Epithelial cell of esophagus (primary cell): Measurements from ENCODE around the gene OST4.

Experiments
- DNase-seq: peaks from one replicate; pipeline ENCODE4 v3.0.0; 2010; ENCODE audit warnings: low read depth
- H3K4me3 ChIP-seq: 2 replicates; pipeline ENCODE4 v1.5.1; 2011; ENCODE audit warnings: mild to moderate bottlenecking, low read length, control low read depth
- TF ChIP-seq, protein P1 (sequence below): IDR thresholded peaks from 2 replicates; pipeline ENCODE4 v1.5.1; 2011; ENCODE audit warnings: low read depth, mild to moderate bottlenecking, low read length, control low read depth, inconsistent platforms; ENCODE audit not compliant: insufficient read depth; ENCODE audit errors: missing control alignments

The OST4 gene

GRCh38 chr2:27108221-27108620, 36.8 kb upstream of the OST4 start:
- TF ChIP-seq, protein P1, sequence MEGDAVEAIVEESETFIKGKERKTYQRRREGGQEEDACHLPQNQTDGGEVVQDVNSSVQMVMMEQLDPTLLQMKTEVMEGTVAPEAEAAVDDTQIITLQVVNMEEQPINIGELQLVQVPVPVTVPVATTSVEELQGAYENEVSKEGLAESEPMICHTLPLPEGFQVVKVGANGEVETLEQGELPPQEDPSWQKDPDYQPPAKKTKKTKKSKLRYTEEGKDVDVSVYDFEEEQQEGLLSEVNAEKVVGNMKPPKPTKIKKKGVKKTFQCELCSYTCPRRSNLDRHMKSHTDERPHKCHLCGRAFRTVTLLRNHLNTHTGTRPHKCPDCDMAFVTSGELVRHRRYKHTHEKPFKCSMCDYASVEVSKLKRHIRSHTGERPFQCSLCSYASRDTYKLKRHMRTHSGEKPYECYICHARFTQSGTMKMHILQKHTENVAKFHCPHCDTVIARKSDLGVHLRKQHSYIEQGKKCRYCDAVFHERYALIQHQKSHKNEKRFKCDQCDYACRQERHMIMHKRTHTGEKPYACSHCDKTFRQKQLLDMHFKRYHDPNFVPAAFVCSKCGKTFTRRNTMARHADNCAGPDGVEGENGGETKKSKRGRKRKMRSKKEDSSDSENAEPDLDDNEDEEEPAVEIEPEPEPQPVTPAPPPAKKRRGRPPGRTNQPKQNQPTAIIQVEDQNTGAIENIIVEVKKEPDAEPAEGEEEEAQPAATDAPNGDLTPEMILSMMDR = no peak
- DNase-seq = no peak
- H3K4me3 ChIP-seq = no peak overlapping the region

DNA sequence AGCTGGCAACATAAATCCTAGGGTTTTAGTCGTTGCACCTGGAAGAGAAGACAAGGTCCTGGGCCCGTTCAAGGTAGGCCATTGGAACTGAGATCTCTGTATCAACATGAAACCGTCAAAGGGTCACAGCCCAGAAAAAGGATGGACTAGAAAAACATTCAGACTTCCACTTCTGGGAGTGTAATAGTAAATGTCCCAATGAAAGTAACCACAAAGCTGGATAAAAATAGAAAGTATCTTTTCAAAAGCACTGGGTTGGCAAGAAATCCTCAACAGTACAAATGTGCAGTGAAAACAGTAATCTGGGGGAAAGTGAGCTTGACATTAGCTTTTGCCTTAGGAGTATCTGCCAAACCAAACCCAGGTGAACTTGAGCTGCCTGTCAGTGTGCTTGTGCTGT, 34.5 kb upstream of the OST4 start:
- DNase-seq = no peak
- TF ChIP-seq, protein P1 = no peak
- H3K4me3 ChIP-seq = no peak overlapping the region

GRCh38 chr2:27102329-27102728, 30.9 kb upstream of the OST4 start:
- DNase-seq = no peak
- no peak overlapping the region for H3K4me3 ChIP-seq
- TF ChIP-seq, protein P1 = no peak

DNA sequence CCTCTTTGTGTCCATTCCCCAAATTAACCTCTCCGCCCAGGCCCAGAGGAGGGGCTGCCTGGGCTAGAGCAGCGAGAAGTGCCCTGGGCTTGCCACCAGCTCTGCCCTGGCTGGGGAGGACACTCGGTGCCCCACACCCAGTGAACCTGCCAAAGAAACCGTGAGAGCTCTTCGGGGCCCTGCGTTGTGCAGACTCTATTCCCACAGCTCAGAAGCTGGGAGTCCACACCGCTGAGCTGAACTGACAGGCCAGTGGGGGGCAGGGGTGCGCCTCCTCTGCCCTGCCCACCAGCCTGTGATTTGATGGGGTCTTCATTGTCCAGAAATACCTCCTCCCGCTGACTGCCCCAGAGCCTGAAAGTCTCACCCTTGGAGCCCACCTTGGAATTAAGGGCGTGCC, 28.6 kb upstream of the OST4 start:
- H3K4me3 ChIP-seq = no peak overlapping the region
- DNase-seq = no peak
- TF ChIP-seq, protein P1 = no peak

DNA sequence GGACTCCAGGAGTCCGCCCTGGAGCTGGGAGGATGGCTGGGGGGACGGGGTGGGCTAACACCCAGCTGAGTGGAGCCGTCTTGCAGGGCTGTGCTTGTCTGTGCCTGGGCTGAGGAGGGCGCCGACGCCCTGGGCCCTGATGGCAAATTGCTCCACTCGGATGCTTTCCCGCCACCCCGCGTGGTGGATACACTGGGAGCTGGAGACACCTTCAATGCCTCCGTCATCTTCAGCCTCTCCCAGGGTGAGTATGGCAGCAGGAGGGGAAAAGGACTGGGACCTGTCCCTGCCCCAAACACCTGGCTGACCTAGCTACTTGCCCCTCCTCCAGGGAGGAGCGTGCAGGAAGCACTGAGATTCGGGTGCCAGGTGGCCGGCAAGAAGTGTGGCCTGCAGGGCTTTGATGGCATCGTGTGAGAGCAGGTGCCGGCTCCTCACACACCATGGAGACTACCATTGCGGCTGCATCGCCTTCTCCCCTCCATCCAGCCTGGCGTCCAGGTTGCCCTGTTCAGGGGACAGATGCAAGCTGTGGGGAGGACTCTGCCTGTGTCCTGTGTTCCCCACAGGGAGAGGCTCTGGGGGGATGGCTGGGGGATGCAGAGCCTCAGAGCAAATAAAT, 28.0 kb upstream of the OST4 start:
- no peak overlapping the region for H3K4me3 ChIP-seq
- TF ChIP-seq, protein P1 = no peak

DNA sequence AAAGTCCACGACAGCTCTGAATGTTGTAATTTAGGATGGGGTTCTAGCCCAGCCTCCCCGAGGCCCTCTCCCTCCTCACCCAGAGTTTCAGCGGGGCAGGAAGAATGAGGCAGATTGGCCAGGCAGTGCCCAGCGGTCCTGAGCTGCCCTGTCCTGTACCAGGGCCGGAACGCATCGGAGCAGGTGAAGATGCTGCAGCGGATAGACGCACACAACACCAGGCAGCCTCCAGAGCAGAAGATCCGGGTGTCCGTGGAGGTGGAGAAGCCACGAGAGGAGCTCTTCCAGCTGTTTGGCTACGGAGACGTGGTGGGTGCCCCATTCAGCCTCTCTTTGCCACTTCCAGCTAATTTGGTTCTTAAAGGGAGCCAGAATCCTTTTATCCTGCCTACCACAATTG, 25.9 kb upstream of the OST4 start:
- no peak for DNase-seq
- no peak overlapping the region for H3K4me3 ChIP-seq
- TF ChIP-seq, protein P1 = no peak

More for the DNA sequence above, 28.0 kb upstream of the OST4 start:
- no peak for DNase-seq

DNA sequence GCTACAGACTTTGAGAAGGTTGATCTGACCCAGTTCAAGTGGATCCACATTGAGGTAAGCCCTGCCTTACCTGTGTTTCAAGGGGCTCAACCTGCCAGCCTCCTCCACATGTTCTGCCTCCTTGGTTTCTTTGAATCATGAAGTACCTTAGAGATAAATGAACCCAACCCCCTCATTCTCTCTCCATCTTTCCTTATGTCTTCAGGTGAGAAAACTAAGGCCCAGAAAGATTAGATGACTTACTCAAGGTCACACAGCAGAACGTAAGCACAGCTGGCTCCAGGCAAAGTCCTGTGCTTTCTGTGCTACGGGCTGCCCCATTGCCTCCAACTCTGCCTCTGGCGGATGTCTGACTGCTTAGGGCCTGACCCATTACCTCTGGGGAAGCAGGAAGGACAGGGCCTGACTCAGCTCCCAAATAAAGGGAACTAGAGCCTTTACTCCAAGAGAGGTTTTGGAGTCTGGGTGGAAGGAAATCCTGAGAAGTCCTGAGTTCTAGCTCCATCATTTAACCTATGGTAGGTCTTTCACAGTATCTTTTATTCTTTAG, 25.4 kb upstream of the OST4 start:
- no peak overlapping the region for H3K4me3 ChIP-seq
- TF ChIP-seq, protein P1 = no peak
- DNase-seq = no peak
